GM12878 (cell line): Measurements from ENCODE around the gene MAFB. TPM values are rescaled to one million over a fixed set of nuclear protein-coding genes. Genes with fewer than 3 reads are reported as not detected.

Experiments
- ATAC-seq: fragments of 200-7000 bp; cut with Tn5 transposase; 3 replicates; pipeline ENCODE4 v1.9.1; 2020; ENCODE audit warnings: mild to moderate bottlenecking, moderate library complexity
- BruUV-seq: library from RNA; stranded (reverse); fragments of 400-500 nt; replicated peaks from 2 replicates; lab custom pipeline; 2021; lab: Mats Ljungman, UMichigan
- CTCF ChIA-PET: fragments of 300-600 bp; sonication (Branson Sonifier 250); formaldehyde crosslinking; extraction: SDS; loops from one replicate; lab custom pipeline; 2021; ENCODE audit warnings: inconsistent platforms; lab: Yijun Ruan, JAX
- POLR2A ChIA-PET: fragments of 350-600 bp; formaldehyde crosslinking; extraction: SDS; loops from one replicate; lab custom pipeline; 2021; ENCODE audit warnings: inconsistent platforms; lab: Charles Lee
- RAD21 ChIA-PET: fragments of 300-600 bp; sonication (Branson Sonifier 250); formaldehyde crosslinking; loops from one replicate; lab custom pipeline; 2023; ENCODE audit warnings: antibody characterized with exemption; ENCODE audit not compliant: unreplicated experiment; lab: Charles Lee
- SMC1A ChIA-PET: fragments of 300-600 bp; sonication (Branson Sonifier 250); formaldehyde crosslinking; loops from one replicate; lab custom pipeline; 2023; ENCODE audit not compliant: unreplicated experiment, uncharacterized antibody; lab: Charles Lee
- DNase-seq: peaks from one replicate; pipeline ENCODE4 v3.0.0-alpha.2; 2011; ENCODE audit warnings: low read depth, low spot score
- FAIRE-seq: peaks from 3 replicates; lab custom pipeline; 2011; peaks lifted over from hg19 to GRCh38; lab: Jason Lieb, UNC
- H2AFZ ChIP-seq: 2 replicates; pipeline ENCODE4 v1.6.0; 2011; ENCODE audit warnings: low read depth, low read length, control low read depth; ENCODE audit not compliant: control insufficient read depth
- H3K27ac ChIP-seq: 2 replicates; pipeline ENCODE4 v1.5.1; 2011; ENCODE audit warnings: control low read depth; ENCODE audit not compliant: control insufficient read depth, insufficient read depth
- H3K27me3 ChIP-seq, 2 experiments: replicated peaks in 1 of 2; 2 replicates each; pipeline versions ENCODE4 v1.6.0 to v1.6.1; 2011; ENCODE audit warnings: low read length in 1 of 2; ENCODE audit not compliant: control insufficient read depth in 2 of 2, insufficient read depth in 2 of 2
- H3K36me3 ChIP-seq, 2 experiments: 2 replicates each; pipeline ENCODE4 v1.5.1; 2011; ENCODE audit warnings: low read length in 1 of 2; ENCODE audit not compliant: control insufficient read depth in 2 of 2, insufficient read depth in 2 of 2
- H3K4me1 ChIP-seq: 2 replicates; pipeline ENCODE4 v1.6.1; 2011; ENCODE audit warnings: mild to moderate bottlenecking, low read length, moderate library complexity, mixed read lengths; ENCODE audit not compliant: control insufficient read depth, insufficient read depth
- H3K4me2 ChIP-seq: 2 replicates; pipeline ENCODE4 v1.6.0; 2011; ENCODE audit warnings: control low read depth; ENCODE audit not compliant: control insufficient read depth, insufficient read depth
- H3K4me3 ChIP-seq: fragments of 200-600 bp; sonication (generic); 2 replicates; pipeline ENCODE4 v1.5.1; 2016
- H3K79me2 ChIP-seq: 2 replicates; pipeline ENCODE4 v1.6.0; 2011; ENCODE audit warnings: low read length; ENCODE audit not compliant: control insufficient read depth, insufficient read depth
- H3K9ac ChIP-seq: 2 replicates; pipeline ENCODE4 v1.8.0; 2011; ENCODE audit warnings: low read length, control low read depth, mixed read lengths; ENCODE audit not compliant: control insufficient read depth, insufficient read depth
- H3K9me3 ChIP-seq: replicated peaks from 3 replicates; pipeline ENCODE4 v1.5.1; 2011; ENCODE audit warnings: mild to moderate bottlenecking, low read length; ENCODE audit not compliant: control insufficient read depth, insufficient read depth
- H4K20me1 ChIP-seq: 2 replicates; pipeline ENCODE4 v1.6.0; 2011; ENCODE audit not compliant: control insufficient read depth, insufficient read depth
- ATF7 ChIP-seq: fragments of 450-650 bp; IDR thresholded peaks from 2 replicates; pipeline ENCODE4 v1.6.1; 2016; ENCODE audit warnings: low read depth, mild to moderate bottlenecking
- CBX5 ChIP-seq: sonication (generic); IDR thresholded peaks from 2 replicates; pipeline ENCODE4 v1.6.1; 2016; ENCODE audit warnings: low read depth, moderate library complexity, mild to moderate bottlenecking, inconsistent platforms
- CHD4 ChIP-seq: fragments of 200-600 bp; sonication (generic); IDR thresholded peaks from 2 replicates; pipeline ENCODE4 v1.6.1; 2016; ENCODE audit warnings: mild to moderate bottlenecking
- GABPA ChIP-seq: IDR thresholded peaks from 2 replicates; pipeline ENCODE4 v1.6.1; 2014; ENCODE audit warnings: antibody characterized with exemption, low read depth, mild to moderate bottlenecking, inconsistent platforms
- KAT2A ChIP-seq: conservative IDR thresholded peaks from 2 replicates; pipeline ENCODE4 v1.6.1; 2011; ENCODE audit warnings: low read depth, low read length; ENCODE audit not compliant: control insufficient read depth
- KLF5 ChIP-seq: fragments of 450-650 bp; IDR thresholded peaks from 2 replicates; pipeline ENCODE4 v1.6.1; 2014; ENCODE audit warnings: mild to moderate bottlenecking; ENCODE audit not compliant: partially characterized antibody
- MTA3 ChIP-seq: IDR thresholded peaks from 2 replicates; pipeline ENCODE4 v1.6.1; 2012; ENCODE audit warnings: low read length, inconsistent platforms, borderline replicate concordance
- NFYA ChIP-seq: IDR thresholded peaks from 2 replicates; pipeline ENCODE4 v1.6.1; 2011; ENCODE audit warnings: low read depth, mild to moderate bottlenecking, low read length, improper control_type of control experiment, borderline replicate concordance
- POU2F2 ChIP-seq: IDR thresholded peaks from 3 replicates; pipeline ENCODE4 v1.6.1; 2011; ENCODE audit warnings: low read depth, mild to moderate bottlenecking, low read length, borderline replicate concordance
- RUNX3 ChIP-seq: IDR thresholded peaks from 2 replicates; pipeline ENCODE4 v1.6.1; 2012; ENCODE audit warnings: low read length, inconsistent platforms
- SMC3 ChIP-seq: IDR thresholded peaks from 2 replicates; pipeline ENCODE4 v1.6.1; 2011; ENCODE audit warnings: low read length, improper control_type of control experiment, borderline replicate concordance
- TCF12 ChIP-seq: IDR thresholded peaks from 2 replicates; pipeline ENCODE4 v1.6.1; 2011; ENCODE audit warnings: low read depth, mild to moderate bottlenecking, low read length
- YY1 ChIP-seq: IDR thresholded peaks from 2 replicates; pipeline ENCODE4 v1.6.1; 2011; ENCODE audit warnings: low read depth, mild to moderate bottlenecking, low read length
- ZNF217 ChIP-seq: fragments of 450-650 bp; IDR thresholded peaks from 2 replicates; pipeline ENCODE4 v1.6.1; 2017; ENCODE audit warnings: antibody characterized with exemption, mild to moderate bottlenecking
- ZNF24 ChIP-seq: fragments of 450-650 bp; IDR thresholded peaks from 2 replicates; pipeline ENCODE4 v1.6.1; 2017; ENCODE audit warnings: antibody characterized with exemption, mild to moderate bottlenecking
- WGBS: methylation state at CpG from one replicate; pipeline ENCODE4 v1.1.6; 2016; ENCODE audit warnings: low lambda C conversion rate; ENCODE audit not compliant: insufficient replicate concordance, insufficient coverage; ENCODE audit errors: missing lambda C conversion rate; 5-methylcytosine and 5-hydroxymethylcytosine counted together
- in situ Hi-C: fragments of 300-500 bp; cut with MboI; formaldehyde crosslinking; loops from 9 replicates; pipeline ENCODE4 v1.14.3; 2018; ENCODE audit warnings: mixed read lengths
- intact Hi-C: fragments of 100-400 bp; cut with micrococcal nuclease; formaldehyde crosslinking; loops from one replicate; pipeline ENCODE4 v1.14.2; 2022; ENCODE audit not compliant: unreplicated experiment
- polyA plus RNA-seq, 11 experiments: library from polyadenylated mRNA; depleted of rRNA in 4 of 11; unstranded in 6 of 11; stranded (reverse) in 5 of 11; fragments of >200 nt; fragmentation: Nextera tagmentation in 4 of 11; fragmentation: Illumina TruSeq in 1 of 11; extraction: Ambion mirVana in 4 of 11; extraction: Trizol in 1 of 11; gene quantifications; 1 replicate in 1 of 11; 2 replicates in 10 of 11; pipeline versions ENCODE4 v1.2.1 to v1.2.3, GENCODE V29; 2011 to 2016; ENCODE audit warnings: inconsistent platforms in 2 of 11, missing spikeins in 2 of 11, low read depth in 1 of 11
- total RNA-seq, 4 experiments: library from RNA; depleted of rRNA in 3 of 4; stranded (reverse); fragments of >200 nt in 3 of 4; fragmentation: Illumina TruSeq in 1 of 4; extraction: Trizol in 1 of 4; gene quantifications; 2 replicates each; pipeline versions ENCODE4 v1.2.1 to v1.2.3, GENCODE V29; 2013 to 2021
- TF ChIP-seq, protein P1 (sequence below): IDR thresholded peaks from 2 replicates; pipeline ENCODE4 v1.6.1; 2011; ENCODE audit warnings: borderline replicate concordance, low read depth, mild to moderate bottlenecking, moderate library complexity, mixed read lengths, low read length; ENCODE audit not compliant: insufficient read depth; ENCODE audit errors: extremely low read length
- TF ChIP-seq, protein P2 (sequence below): fragments of 450-650 bp; IDR thresholded peaks from 2 replicates; pipeline ENCODE4 v1.6.1; 2016; ENCODE audit warnings: mild to moderate bottlenecking

MAFB gene
- total and polyA plus RNA-seq, 10 of the 15 experiments (the other 5 are each of a cell fraction or from before 2014, with no cell fraction given): 0.01 to 0.08 (median 0.01) TPM; not detected in 7

- DNase-seq (no peak), ATAC-seq (no peak), FAIRE-seq (no peak)
- intact Hi-C loops (no loop called here), in situ Hi-C loops (loop anchor here (10.0 kb wide), 1 partner anchor 1413 kb away; no protein-coding TSS in a partner anchor)
- H3K4me3 ChIP-seq: no peak overlapping the region
- no peaks in the 10 kb centered on the region for H3K36me3 ChIP-seq
- no peak overlapping the region for H3K27ac ChIP-seq
- ChIA-PET SMC1A (no interaction called here), RAD21 (no interaction called here), POLR2A (no interaction called here), CTCF (no interaction called here)
- TF ChIP-seq NFYA: no peak
- no peak for TF ChIP-seq YY1
- TF ChIP-seq, protein P1, sequence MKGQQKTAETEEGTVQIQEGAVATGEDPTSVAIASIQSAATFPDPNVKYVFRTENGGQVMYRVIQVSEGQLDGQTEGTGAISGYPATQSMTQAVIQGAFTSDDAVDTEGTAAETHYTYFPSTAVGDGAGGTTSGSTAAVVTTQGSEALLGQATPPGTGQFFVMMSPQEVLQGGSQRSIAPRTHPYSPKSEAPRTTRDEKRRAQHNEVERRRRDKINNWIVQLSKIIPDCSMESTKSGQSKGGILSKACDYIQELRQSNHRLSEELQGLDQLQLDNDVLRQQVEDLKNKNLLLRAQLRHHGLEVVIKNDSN: no peak
- TF ChIP-seq CHD4: no peak
- no peak for TF ChIP-seq POU2F2
- TF ChIP-seq GABPA: no peak
- TF ChIP-seq CBX5: no peak
- no peak for TF ChIP-seq TCF12
- TF ChIP-seq ATF7: no peak
- no peak for TF ChIP-seq SMC3
- no peak for TF ChIP-seq ZNF217
- no peak for TF ChIP-seq RUNX3
- TF ChIP-seq KAT2A: no peak
- no peak for TF ChIP-seq ZNF24
- TF ChIP-seq KLF5: no peak
- TF ChIP-seq, protein P2, sequence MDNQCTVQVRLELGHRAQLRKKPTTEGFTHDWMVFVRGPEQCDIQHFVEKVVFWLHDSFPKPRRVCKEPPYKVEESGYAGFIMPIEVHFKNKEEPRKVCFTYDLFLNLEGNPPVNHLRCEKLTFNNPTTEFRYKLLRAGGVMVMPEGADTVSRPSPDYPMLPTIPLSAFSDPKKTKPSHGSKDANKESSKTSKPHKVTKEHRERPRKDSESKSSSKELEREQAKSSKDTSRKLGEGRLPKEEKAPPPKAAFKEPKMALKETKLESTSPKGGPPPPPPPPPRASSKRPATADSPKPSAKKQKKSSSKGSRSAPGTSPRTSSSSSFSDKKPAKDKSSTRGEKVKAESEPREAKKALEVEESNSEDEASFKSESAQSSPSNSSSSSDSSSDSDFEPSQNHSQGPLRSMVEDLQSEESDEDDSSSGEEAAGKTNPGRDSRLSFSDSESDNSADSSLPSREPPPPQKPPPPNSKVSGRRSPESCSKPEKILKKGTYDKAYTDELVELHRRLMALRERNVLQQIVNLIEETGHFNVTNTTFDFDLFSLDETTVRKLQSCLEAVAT: no peak
- TF ChIP-seq MTA3: no peak
- H3K27me3 ChIP-seq: peaks cover 0 to 8% of the 10 kb centered on the region in 2 experiments; a peak in 3 of 4 replicates
- H3K4me2 ChIP-seq: no peak overlapping the region
- no peaks in the 10 kb centered on the region for H3K79me2 ChIP-seq
- H4K20me1 ChIP-seq: no peaks in the 10 kb centered on the region
- H3K9me3 ChIP-seq: no peaks in the 10 kb centered on the region
- BruUV-seq: no TSS peak
- no peak overlapping the region for H3K9ac ChIP-seq
- no peak overlapping the region for H2AFZ ChIP-seq
- 1% methylated on average over 5 of the region's 5 CpGs for WGBS
- H3K4me1 ChIP-seq: no peaks in the 10 kb centered on the region
Measured at GRCh38 chr20:40697541-40697940, 8.5 kb upstream of the MAFB start.
